D721Med (cell line): ENCODE data around the gene JUP.

Experiments used
- DNase-seq: peaks from one replicate; pipeline ENCODE4 v3.0.0; 2011; ENCODE audit warnings: low spot score; ENCODE audit not compliant: insufficient read length
- FAIRE-seq: peaks from 2 replicates; lab custom pipeline; 2011; peaks lifted over from hg19 to GRCh38; lab: Jason Lieb, UNC
- TF ChIP-seq, protein P1 (sequence below): IDR thresholded peaks from 2 replicates; pipeline ENCODE4 v1.5.1; 2012; ENCODE audit warnings: mild to moderate bottlenecking, control low read depth; ENCODE audit not compliant: insufficient read depth; ENCODE audit errors: missing control alignments

JUP gene

DNA sequence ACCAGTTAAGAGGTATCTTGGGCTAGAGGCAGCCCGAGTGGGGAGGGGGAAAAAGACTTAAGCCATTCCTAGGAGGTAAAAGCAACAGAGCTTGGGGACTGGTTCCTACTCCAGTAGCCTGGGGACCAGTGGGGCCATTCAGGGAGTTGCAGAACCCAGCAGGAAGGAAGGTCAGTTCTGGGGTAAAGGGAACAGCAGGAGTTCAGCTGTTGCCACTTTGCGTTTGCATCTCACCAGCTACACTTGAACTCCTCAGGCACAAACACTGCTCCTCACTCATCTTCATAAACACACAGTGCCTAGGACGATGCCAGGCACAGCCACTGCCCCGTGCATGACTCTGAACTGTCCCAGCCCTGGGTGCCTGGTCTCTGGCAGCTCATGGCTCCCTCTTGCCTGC lies 56.0 kb downstream of the JUP start:
- DNase-seq (no peak), FAIRE-seq (no peak)
- TF ChIP-seq, protein P1, sequence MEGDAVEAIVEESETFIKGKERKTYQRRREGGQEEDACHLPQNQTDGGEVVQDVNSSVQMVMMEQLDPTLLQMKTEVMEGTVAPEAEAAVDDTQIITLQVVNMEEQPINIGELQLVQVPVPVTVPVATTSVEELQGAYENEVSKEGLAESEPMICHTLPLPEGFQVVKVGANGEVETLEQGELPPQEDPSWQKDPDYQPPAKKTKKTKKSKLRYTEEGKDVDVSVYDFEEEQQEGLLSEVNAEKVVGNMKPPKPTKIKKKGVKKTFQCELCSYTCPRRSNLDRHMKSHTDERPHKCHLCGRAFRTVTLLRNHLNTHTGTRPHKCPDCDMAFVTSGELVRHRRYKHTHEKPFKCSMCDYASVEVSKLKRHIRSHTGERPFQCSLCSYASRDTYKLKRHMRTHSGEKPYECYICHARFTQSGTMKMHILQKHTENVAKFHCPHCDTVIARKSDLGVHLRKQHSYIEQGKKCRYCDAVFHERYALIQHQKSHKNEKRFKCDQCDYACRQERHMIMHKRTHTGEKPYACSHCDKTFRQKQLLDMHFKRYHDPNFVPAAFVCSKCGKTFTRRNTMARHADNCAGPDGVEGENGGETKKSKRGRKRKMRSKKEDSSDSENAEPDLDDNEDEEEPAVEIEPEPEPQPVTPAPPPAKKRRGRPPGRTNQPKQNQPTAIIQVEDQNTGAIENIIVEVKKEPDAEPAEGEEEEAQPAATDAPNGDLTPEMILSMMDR = no peak

DNA sequence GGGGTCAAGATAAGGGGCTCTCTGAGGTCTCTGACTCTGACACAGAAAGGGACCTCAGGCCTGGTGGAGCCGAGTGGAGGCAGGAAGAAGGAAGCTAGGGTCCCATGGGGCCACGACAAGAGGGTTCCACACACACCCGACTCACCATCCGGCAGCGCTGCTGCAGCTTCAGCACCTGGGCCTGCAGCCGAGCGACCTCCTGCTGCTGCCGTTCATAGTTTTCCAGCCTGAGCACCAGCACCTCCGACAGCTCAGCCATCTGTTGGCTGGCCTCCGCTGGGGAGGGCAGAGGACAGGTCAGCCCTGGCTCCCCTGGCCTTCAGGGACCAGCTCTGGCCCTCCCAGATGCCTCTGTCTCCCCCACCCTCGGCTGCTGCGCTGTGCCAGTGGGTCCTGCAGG lies 58.5 kb downstream of the JUP start:
- TF ChIP-seq, protein P1 = no peak
- FAIRE-seq (no peak), DNase-seq (no peak)

DNA sequence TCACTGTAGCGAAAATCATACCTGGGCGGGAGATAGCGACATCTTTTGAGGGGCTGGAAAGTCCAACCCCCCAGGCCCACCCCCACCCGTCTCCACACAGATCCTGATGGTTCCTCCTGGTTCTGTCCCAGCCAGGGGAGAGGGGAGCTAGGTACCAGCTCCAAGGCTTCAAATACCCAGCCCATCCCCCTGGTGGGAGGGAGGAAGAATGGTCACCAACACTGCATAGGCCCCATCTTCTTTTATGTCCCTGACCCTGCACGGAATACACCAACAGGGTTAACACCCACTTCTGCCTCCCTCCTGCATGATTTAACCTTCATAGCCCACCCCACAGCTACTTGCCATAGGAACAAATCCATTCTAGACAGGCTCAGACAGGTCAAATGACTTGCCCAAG lies 61.4 kb downstream of the JUP start:
- DNase-seq (no peak), FAIRE-seq (no peak)
- TF ChIP-seq, protein P1 = no peak

GRCh38 chr17:41724476-41725050 lies 61.9 kb downstream of the JUP start:
- FAIRE-seq (no peak), DNase-seq (no peak)
- TF ChIP-seq, protein P1 = no peak

- FAIRE-seq (no peak), DNase-seq (no peak)
- TF ChIP-seq, protein P1 = no peak
Measured at GRCh38 chr17:41723801-41724475, 62.6 kb downstream of the JUP start.

DNA sequence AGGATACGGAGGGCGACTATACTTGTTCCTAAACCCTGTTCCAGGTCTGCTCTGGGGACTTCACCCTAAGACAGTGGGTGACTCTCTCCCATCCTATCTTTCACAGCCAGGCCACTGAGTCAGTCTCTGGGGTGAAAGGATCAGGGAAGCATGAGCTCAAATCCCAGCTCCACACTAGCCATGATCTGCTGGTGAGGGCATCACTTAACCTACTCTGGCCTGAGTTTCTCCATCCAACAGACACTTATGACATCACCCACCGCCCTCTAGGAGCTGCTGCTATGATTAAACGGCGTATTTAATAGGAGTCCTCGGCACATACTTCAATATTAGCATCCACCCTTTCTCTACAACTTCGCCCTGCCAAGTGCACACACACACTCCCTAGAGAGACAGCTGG lies 64.3 kb downstream of the JUP start:
- FAIRE-seq (no peak), DNase-seq (no peak)
- TF ChIP-seq, protein P1 = no peak

DNA sequence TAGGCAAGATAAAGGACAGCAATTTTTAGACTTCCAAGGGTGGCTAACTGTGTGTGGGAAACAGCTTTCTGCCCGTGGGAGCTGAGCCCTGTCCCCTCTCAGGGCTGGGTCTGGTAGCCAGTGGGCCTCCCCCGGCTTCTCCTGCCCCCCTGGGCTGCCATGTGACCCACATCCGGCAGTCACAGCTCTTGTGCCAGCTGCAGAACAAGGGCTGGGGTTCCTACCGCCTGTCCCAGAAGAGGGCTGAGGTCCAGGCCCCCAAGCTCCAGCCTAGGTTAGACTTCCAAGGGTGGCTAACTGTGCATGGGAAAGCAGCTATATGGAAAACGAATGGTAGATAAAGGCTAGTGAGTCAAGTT lies 68.2 kb downstream of the JUP start:
- TF ChIP-seq, protein P1 = no peak
- FAIRE-seq (no peak), DNase-seq (no peak)
